Fibroblast of the conjunctiva (primary cell): ENCODE measurements around the gene DNAL1.

Experiments used
- DNase-seq: peaks from one replicate; pipeline ENCODE4 v3.0.0-alpha.2; 2010; ENCODE audit warnings: low read depth

DNAL1 gene

GRCh38 chr14:73724696-73725095 is 79.9 kb downstream of the DNAL1 start:
- no peak for DNase-seq

DNA sequence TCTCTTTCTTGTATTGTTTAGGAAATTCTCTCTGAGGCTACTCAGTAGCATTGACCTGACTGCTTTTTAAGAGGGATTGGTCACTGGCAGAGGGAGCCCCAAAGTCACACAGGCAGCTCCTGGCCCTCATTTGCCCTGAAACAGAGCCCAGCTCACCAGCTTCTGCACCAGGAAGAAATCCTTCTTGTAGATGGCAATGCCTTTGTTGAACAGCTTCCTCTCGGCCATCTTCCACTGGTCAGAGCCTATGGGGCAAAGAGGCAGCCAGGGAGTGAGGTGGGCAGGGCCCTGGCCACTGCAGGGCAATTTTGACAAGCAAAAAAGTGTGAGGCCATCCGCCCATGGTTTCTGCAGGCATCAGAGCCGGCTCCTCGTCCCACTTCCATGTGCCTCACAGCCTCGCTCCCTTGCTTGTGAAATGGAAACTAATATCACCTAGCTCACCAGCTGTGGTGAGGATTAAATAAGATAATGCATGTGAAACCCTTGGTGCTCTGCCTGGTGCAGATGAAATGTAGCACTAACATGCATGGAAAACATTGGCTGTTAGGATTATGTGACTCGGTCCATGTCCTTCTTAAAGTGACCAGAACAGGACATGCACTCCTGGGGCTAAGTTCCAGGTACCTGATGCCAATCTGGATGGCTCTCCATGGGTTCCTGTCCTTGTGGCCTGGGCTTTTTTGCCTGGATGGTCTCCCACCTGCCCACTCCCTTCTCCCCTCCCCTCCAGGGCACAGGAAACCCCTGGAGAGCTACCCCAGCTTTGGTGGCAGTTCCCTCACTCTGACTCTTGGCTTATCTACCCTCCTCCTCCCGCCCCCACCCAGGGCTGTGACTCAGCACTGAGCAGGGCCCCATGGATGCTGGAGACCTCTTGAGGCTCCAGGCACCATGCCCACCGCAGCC is 80.6 kb downstream of the DNAL1 start:
- no peak for DNase-seq

GRCh38 chr14:73726025-73726961 is 81.5 kb downstream of the DNAL1 start:
- DNase-seq: no peak

DNA sequence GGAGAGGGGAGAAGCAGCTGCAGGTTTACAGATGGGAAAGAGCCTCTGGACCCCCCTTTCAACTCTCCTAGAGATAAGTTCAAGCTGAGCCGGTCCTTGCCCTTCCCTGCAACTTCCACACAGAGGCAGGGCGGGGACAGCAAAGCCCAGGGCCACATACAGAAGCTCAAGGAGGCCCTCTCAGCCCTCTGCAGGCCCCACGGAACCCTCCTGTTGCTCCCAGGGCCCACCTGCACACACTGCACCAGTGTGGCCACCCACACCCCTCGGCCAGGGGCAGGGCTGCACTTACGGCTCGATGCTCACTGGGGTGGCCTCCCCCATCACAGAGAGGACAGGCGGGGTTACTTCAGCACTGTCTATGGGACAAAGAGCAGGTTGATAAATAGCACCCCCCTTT is 82.4 kb downstream of the DNAL1 start:
- DNase-seq: no peak

GRCh38 chr14:73728717-73729330 is 84.0 kb downstream of the DNAL1 start:
- DNase-seq: peak; percentile 67

DNA sequence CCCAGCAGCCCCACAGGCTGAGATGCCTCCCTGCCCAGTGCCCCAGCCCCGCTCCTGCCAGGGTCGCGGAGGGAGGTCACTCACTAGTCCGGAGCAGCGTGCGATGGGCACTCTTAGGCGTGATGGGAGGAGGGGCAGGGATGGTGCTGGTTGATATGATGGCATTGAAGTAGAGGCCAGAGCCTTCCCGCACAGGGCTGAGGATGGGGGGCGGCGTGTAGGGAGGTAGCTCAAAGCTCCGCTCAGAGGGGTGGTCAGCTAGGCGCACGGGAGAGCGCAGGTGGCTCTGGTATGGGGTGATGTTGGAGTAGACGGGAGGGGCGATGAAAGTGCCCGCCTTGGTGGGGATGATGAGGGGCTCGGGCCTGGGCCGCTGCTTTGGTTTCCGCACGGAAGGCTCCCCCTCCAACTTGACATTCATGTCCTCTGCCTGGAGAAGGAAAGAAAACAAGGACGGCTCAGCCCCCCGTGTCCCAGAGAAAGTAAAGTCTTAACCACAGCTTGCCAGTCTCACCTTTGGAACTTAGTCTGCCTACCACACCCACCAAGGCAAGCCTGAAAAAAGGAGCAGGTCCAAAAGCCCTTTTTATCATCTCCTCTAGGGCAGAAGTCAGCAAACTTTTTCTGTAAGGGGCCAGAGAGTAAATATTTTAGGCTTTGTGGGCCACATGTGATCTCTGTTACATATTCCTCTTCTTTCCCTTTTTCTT is 84.9 kb downstream of the DNAL1 start:
- no peak for DNase-seq

DNA sequence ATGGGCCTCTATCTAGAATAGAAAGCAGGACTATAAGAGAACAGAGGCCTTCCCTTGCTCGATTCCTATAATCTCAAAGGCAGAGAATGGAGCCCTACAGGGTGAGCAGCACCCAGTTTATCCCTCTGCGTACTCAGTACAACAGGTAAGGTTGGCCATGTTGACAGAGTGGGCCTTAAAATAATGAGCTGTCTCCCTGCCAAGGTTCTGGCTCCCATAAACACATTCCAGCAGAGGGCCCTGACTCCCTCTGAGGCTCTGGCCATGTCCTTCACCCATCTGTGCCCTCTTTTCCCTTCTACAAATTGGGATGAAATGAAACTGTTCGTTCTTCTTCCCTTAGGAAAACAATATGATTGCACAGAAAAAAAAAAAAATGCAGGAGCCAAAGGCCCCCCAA is 86.3 kb downstream of the DNAL1 start:
- DNase-seq: no peak

DNA sequence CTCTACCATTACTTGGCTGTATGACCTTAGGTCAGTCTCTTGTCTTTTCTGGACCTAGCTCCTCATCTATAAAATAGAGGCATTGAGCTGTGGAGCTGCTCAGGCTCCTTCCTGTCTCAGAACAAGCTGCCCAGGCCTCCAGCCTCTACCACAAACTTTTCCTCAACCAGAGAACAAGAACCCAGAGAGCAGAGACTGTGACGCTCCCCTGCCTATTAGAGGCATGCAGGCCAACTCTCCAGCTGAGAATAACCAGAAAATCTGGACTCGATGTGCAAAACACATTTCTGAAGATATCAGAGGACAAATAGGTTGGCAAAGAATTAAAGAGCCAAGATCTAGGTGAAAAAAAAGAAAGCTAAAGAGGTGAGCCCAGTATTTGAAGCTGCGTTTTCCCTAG is 87.2 kb downstream of the DNAL1 start:
- DNase-seq: no peak

- DNase-seq: no peak
Observed at GRCh38 chr14:73736842-73737241, 92.1 kb downstream of the DNAL1 start.

DNA sequence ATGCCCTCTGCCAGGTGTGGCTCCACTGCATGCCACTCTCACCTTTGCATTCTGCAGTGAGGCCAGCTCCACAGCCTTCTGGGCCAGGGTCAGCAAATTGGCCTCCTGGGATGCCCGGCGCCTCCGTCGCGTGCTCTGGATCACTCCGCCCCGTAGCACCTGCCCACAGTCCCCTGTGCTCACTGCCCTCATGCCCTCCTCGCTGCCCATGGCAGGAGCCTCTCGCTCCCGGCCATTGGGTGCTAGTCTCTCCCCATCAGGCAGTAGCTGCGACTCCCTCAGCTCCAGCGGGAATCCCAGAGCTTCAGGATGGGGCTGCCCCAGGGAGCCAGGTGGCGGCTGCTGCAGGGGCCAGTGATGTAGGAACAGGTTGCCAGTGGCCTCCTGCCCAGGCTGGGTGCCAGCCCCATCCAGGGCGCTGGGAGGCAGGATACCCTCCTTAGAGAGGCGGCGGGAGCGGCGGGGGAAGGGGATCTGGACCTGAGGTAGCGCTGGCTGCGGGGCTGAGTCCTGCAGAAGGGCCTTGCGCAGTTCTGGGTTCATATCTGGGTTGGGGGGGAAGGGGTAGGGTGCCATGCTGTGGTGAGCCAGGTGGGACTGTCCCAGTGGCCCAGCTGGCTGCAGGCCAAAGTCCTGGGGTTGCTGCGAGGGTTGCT is 93.9 kb downstream of the DNAL1 start:
- DNase-seq: no peak

- no peak for DNase-seq
Observed at GRCh38 chr14:73739174-73739898, 94.5 kb downstream of the DNAL1 start.

GRCh38 chr14:73739899-73740617 is 95.3 kb downstream of the DNAL1 start:
- no peak for DNase-seq

DNA sequence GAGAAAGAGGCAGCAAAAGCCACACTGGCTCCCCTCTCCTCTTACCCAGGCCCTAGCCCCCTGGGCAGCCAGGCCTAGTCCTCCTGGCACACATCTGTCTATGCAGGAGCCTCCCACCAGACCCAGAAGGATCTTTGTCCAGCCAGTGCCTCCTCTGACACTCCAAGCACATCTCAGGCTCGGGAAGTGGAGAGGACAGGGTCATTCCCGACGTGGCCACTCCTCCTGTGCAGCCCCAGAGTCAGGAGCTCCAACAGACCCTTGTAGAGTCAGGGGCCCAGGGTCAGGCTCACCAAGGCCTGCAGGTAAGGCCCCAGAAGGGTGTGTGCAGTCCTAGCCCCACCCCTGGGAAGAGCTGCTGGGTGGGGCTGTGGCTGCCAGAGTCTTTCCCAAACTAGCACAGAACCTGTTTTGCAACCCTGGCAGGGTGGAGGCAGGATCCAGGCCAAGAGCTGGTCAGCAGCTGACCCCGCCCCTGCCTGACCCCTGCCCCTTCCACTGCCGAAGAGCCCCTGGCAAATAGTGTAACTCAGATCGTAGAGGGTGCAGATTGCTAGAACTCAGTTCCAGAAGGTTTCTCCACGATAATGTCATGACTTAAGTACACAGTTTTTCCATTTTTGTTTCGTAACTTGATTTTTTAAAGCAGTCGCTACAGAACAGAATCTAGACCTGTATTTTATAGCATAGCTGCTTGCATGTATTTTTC is 96.0 kb downstream of the DNAL1 start:
- peak; percentile 55 for DNase-seq

- peak; percentile 43 for DNase-seq
Observed at GRCh38 chr14:73741386-73741875, 96.6 kb downstream of the DNAL1 start.

- DNase-seq: no peak
Observed at GRCh38 chr14:73741876-73742519, 97.2 kb downstream of the DNAL1 start.

DNA sequence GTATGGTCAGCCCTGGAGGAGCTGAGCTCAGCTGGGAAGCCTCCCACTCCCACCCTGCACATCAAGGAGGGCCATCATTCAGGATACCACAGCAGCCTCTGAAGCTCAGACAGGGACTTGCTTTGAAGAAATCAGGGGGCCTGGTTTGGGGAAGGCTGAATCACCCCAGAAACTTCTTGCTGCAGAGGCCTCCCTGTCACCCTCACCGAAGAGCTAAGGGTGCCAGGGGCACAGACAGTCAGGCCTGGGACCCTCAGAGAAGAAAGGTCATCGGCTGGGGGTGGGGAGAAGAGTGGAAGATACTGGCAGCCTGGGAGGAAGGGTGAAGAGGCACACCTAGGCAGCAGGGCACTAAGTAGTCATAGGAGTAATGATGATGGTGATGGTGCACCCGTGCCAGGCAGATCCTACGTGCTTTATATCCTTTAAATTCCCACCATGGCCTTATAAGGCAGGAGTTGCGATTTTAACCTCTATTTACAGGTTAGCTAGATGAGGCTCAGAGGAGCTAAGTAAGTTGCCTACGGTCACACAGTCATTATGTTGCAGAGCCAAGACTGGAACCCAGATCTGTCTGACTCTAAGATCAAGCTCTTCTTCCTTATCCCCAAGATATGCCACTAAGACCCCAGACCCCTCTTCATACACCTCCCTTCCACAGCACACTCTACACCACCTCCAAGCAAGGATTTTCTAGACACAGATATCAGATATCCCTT is 97.9 kb downstream of the DNAL1 start:
- DNase-seq: no peak

DNA sequence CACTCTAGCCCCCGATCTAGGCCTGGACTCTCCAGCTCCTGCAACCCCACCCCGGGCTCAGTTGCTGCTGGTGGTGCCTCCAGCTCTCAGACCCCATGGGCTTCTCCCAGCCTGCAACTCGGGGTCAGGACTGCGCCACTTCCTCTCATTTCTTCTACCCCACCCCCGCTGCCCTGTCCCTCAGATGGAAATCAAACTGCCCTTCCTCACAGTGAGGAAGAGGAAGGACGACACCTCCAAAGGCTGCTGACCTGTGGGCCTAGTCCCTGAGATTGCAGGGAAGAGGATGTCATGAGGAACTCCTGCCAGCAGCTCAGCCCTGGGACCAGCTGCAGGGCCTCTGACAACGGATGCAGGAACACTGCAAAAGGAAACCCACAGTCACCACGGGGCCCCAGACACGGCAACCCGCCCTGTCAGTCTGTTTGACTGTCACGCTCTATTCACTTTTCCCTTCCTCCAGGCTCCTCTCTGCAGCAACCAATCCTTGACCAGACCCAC is 98.7 kb downstream of the DNAL1 start:
- no peak for DNase-seq
